HG02938 (cell line): ENCODE results near the gene TRIL.

Source experiments
- ATAC-seq: cut with Tn5 transposase; IDR thresholded peaks from one replicate; pipeline ENCODE4 v1.9.1; 2021; ENCODE audit warnings: mild to moderate bottlenecking, moderate library complexity; ENCODE audit not compliant: unreplicated experiment

The TRIL gene

GRCh38 chr7:28984217-28984616, 26.1 kb upstream of the TRIL start:
- ATAC-seq: no peak

GRCh38 chr7:28983396-28984190, 25.5 kb upstream of the TRIL start:
- no peak for ATAC-seq

- ATAC-seq: no peak
These were observed 23.0 kb upstream of the TRIL start for GRCh38 chr7:28981161-28981465.

DNA sequence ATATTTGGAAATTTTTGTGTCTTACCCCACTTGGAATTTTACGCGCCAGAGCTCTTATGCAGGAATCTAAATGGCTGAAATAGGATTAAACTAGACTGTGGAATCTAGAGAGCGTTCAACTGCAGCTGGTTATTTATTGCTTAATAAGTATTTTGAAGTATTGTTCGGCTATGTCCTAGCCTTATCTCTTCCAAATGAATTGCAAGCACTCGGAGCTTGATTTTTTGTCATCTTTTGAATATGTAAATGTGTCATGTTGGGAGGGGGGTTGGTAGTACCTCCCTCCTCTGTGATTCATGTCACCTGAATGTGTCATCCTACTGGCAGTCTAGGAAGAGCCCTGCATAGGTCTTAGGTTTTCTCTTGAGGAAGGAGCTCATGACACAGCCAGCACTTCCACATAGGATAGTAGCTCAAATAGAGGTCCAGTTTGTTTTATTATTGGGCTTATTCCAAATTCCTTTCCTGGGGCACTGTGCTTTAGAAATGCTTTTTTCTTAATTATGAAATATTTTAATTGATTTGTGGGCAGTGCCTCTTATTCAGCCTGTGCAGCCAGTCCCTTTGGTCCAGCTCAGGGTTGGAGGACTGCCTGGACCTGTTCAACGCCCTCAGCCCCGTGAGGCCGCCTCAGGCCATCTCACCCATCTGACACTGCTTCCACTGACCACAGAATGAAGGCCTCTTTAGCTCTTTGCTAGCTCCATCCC, 22.5 kb upstream of the TRIL start:
- no peak for ATAC-seq

DNA sequence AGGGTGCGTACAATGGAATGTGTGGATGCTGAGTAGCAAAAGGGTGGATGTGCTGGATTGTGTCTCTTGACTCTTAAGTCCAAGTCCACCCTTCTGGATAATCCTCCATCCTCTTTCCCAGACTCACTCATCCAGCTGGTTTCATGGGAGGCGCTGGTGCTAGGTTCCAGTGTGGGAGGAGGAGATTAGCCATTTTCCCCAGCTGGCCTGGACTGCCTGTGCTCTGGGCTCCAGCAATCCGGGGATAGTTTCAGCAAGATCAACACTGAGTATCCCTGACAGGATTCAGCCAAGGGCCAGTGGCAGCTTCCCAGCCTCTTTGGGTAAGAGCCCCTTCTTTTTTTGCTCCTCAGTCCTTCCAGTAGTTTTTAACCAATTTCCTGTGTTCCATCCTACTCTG, 21.6 kb upstream of the TRIL start:
- ATAC-seq: no peak

- ATAC-seq: no peak
These were observed 19.8 kb upstream of the TRIL start for GRCh38 chr7:28977881-28978280.

- ATAC-seq: no peak
These were observed 17.9 kb upstream of the TRIL start for GRCh38 chr7:28976022-28976421.

- ATAC-seq: no peak
These were observed 15.5 kb upstream of the TRIL start for GRCh38 chr7:28973591-28973990.

GRCh38 chr7:28964056-28964455, 5.9 kb upstream of the TRIL start:
- ATAC-seq: no peak

DNA sequence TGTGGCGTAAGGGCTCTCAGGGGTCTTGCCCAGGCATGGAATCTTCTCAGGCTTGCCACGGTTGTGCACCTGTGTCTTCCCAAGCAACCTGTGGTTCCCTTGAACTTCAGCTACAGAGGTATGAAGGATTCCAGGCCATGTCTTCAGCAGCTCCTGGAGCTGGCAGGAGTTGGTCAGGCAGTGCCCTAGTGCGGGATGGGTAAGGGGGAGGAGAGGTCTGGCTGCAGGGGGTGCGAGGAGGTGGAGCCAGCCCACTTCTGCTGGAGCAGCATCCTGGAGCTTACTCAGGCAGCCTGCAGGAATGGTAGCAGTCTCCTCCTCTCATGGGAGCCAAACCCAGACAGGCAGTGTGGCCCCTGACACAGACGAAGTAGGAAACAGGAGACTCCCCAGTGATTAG, 3.8 kb upstream of the TRIL start:
- no peak for ATAC-seq

DNA sequence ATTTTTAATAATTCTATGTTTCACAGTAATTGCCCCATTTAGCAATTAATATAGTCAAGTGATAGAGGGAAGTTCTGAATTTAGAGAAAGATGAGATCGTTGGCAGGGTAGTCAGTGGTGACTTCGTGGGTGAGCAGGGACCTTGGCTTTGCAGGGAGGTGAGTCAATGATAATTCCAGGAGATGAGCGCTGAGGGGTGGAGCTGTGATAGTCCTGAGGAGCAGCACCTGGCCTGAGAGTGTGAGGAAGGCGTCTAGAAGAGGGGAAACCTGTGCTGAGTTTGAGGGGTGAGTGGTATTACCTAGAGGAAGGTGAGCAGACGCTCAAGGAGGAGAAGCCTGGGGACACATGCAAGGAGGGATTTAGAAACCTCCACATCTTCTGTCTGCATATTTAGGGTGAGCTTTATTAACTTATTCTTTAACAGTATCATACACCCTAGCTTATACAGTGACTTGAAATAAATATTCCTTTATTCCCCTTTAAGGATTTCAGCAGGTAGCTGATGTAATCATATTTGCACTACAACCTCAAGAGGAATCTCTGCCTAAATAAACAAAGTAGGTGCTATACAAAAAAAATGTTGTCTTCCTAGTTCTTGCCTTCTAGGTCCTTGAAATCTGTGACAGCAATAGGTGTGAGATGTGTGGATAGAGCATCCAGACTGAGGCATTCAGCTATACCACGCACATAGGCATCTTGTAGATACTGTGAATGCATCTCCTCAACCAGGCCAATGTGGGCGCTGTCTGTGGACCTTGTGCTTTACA, 2.1 kb upstream of the TRIL start:
- no peak for ATAC-seq

DNA sequence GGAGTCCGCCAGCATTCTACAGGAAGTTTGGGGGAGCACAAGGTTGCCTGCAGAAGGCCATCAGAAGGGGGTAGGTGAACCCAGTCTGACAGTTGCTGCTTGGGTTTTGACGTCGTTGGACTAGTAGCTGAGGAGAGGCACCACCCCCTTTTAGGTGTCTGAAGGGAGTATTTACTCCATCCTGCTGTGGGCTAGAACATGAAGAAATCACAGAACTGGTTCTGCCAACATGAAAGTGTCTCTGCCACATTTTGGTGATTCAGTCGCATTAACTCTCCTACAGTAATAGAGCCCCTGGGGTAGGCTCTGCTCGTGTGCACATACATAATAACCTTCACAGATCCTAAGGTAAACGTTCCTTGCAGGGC, 834 bp upstream of the TRIL start:
- no peak for ATAC-seq

- no peak for ATAC-seq
These were observed 337 bp downstream of the TRIL start for GRCh38 chr7:28957751-28958234.

DNA sequence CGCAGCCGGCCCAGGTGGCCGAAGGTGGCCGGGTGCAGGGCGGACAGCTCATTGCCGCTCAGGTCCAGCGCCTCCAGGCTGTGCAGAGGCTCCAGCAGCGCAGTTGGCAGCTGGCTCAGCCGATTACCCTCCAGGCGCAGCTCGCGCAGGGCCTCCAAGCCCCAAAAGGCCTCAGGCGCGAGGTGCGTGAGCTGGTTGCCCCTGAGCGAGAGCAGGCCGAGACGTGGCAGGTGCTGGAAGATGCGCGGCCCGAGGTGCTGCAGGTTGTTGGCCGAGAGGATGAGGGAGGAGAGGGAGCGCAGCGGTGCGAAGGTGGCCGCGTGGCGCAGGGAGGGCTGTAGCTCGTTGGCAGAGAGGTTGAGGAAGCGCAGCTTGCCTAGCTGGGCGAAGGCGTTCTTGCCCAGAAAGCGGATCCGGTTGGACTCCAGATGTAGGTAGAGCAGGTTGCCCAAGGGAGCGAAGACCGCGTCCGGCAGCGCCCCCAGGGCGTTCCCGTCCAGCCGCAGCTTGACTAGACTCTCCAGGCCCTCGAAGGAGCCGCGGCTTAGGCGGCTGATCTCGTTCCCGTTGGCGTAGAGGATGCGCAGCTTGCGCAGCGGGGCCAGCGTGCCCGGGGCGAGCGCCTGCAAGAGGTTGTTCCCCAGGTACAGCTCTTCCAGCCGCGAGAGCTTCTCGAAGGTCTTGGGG, 923 bp downstream of the TRIL start:
- no peak for ATAC-seq

DNA sequence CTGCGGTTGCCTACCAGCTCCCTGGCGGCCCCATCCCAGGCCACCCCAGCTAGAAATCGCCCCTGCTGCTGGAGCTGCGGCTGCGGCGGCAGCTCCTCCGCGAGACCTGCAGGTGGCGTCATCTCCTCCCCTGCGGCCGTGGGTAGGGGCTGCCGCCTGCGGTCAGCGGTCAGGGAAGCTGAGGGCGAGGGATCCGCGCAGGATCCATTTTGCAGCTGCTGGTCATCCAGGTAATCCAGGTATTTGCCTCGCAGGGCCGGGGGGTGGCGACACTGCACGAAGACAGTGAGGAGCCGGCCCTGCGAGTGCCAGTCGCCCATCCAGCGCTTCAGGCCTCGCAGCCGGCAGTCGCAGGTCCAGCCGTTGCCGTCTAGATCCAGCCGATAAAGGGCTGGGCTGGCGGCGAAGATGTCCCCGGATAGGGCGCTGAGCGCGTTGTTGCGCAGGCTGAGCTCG, 1.5 kb downstream of the TRIL start:
- no peak for ATAC-seq

DNA sequence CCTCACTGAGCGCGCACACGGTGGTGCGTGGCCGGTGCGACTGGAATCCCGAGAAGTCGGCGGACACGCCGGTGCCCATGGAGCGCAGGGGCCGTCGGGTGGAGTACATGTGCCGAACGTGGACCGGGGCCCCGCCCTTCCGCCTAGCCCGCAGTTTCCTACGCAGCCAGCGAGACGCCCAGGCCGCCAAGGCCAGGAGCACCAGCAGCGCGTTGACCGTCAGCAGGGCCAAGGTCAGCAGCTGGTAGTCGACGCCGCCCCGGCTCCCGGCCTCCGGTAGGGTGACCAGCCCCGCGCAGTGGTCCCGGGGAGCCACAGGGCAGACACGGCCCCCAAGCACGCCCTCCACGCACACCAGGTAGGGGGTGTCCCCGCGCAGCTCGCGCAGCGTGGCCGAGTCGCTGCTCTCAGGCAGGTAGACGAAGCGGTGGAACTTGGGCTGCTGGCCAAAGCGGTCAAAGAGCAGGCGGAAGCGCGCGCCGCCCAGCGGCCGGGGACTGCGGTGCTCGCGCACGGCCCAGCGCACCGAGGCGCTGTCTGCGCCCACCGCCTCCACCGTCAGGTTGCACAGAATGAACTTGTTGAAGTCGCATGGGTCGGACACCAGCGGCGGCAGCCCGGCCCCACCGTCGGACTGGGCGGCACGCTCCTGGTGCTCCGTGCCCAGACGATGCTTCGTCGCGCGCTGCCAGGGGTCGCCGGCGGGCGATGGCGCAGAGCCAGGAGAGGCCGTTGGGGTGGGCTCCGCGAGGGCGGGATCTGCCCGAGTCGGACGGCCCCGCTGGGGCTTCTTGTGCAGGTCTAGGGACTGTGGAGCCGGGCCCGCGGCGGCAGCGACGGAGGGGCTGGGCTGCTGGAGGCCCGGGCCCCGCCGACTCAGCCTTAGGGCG, 2.2 kb downstream of the TRIL start:
- no peak for ATAC-seq

DNA sequence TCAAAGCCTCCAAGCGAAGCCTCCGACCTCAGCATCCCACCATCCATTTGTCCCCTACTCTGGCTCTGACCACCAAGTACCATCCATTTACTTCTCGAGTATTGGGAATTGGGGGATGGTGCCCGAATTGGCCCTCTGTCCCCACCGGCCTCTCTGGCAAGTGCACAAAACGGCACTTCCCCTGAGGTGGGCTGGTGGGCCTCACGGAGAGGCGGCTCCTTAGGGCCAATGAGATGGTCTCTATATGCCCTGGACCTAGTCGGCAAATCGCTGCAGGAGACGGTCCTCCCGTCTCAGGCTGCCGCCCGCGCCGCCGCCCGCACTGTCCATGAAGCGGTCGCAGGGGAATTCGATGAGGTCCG, 2.8 kb downstream of the TRIL start:
- no peak for ATAC-seq

GRCh38 chr7:28954946-28955345, 3.2 kb downstream of the TRIL start:
- no peak for ATAC-seq

GRCh38 chr7:28954471-28954870, 3.7 kb downstream of the TRIL start:
- no peak for ATAC-seq

- ATAC-seq: no peak
These were observed 4.5 kb downstream of the TRIL start for GRCh38 chr7:28953633-28954032.
